Liver (tissue), 3 donors: Measurements from ENCODE around the gene SLC34A3.

Experiments used
- CTCF ChIP-seq: fragments of 150-350 bp; IDR thresholded peaks from 2 replicates; pipeline ENCODE4 v1.5.1; 2017; ENCODE audit warnings: improper control_type of control experiment, low read depth, low read length; ENCODE audit not compliant: missing input control
- GABPA ChIP-seq, 2 donors: IDR thresholded peaks in 1 of 2; conservative IDR thresholded peaks in 1 of 2; 2 replicates each; pipeline ENCODE4 v1.6.1; 2016; ENCODE audit warnings: antibody characterized with exemption in 2 of 2, mild to moderate bottlenecking in 1 of 2, moderate library complexity in 1 of 2
- YY1 ChIP-seq: IDR thresholded peaks from 2 replicates; pipeline ENCODE4 v1.6.1; 2016; ENCODE audit warnings: antibody characterized with exemption, mild to moderate bottlenecking
- donor health status: healthy.
- donor health status: healthy.

DNA sequence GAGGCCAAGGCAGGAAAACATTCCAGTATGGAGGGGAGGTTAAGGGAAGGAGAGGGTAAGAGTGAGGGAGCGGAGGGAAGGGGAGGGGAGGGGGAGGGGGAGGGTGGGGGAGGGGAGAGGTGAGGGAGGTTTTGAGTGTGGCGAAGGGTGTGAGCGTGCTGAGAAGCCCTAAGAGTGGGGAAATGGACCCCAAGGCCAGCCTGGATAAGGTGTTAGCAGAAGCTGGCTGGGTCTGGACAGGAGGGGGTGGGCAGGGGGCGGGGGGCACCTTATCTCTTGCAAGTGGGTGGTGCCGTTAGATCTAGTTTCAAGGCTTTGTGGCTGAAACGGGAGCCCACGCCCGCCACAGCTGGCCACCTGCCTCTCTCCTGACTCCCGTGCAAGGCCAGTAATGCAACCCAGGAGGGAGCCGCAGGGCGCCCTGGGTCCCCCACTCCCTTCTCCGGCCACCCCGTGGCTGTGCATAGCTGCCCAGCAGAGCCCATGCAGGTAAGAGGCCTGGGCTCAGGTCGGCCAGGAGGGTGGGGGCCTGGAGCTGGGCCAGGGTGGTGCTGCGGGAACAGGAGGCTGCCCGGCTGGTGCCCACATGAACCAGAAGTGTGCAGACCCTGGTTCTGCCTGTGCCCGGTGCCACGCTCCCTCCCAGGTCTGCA, 2.7 kb upstream of the SLC34A3 start:
- TF ChIP-seq YY1 (no peak), CTCF (no peak), GABPA (IDR thresholded peaks at IDR 0.05 in 1 of 2, conservative IDR thresholded peaks at IDR 0.05 in 1 of 2) (no peak)
